ENCODE data around the gene DNMT3B. TPM values are rescaled to one million over a fixed set of nuclear protein-coding genes. Genes with fewer than 3 reads are reported as not detected.

Gene DNMT3B
- total and polyA plus RNA-seq, 9 of the 15 experiments (the other 6 are each of a cell fraction or from before 2014, with no cell fraction given), result 9.3 to 74.8 (median 49.1) TPM

DNA sequence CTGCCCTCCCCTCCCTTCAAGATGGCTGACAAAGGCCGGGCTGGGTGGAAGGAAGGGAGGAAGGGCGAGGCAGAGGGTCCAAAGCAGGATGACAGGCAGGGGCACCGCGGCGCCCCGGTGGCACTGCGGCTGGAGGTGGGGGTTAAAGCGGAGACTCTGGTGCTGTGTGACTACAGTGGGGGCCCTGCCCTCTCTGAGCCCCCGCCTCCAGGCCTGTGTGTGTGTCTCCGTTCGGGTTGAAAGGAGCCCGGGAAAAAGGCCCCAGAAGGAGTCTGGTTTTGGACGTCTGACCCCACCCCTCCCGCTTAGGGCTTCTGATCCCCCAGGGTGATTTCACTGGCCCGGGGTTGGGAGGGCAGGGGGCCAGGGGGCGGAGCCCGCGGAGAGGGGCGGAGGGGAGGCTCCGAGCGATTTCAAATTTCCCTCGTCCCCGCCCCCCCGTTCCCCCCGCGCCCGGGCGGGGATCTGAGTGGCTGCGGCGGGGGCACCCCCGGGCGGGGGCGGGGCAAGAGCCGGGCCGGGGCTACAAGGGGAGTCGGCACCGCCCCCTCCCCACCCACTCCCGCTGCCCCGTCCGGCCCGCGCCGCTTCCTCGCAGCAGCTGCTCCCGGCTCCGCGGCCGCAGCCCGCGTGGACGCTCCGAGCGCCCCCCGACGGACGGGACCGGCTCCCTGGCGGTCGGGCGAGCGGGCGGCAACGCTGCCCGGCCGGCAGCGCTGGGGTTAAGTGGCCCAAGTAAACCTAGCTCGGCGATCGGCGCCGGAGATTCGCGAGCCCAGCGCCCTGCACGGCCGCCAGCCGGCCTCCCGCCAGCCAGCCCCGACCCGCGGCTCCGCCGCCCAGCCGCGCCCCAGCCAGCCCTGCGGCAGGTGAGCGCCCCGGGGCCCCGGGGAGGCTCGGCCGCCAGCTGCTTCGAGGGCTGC, at the start of gene DNMT3B (continued):
- TF ChIP-seq HNRNPL (IDR thresholded peaks at IDR 0.05; ENCODE audit: low read depth, low read length) (no peak; the same call in 1 of the 2 replicates), ELF1 (tag; IDR thresholded peaks at IDR 0.05) (peak; percentile 35; the same call in 1 of the 2 replicates), TCFL5 (CRISPR knock-in tag; conservative IDR thresholded peaks at IDR 0.05) (no peak), TCF7L2 (IDR thresholded peaks at IDR 0.05; ENCODE audit: low read depth, low read length) (no peak), RBM15 (IDR thresholded peaks at IDR 0.05; ENCODE audit: insufficient read depth, low read length) (no peak), TAF15 (IDR thresholded peaks at IDR 0.05; ENCODE audit: low read depth, low read length) (no peak), ZNF444 (CRISPR knock-in tag; IDR thresholded peaks at IDR 0.05) (no peak), ASH1L (IDR thresholded peaks at IDR 0.05; ENCODE audit: borderline replicate concordance, low read depth, partially characterized antibody) (no peak), KDM4B (IDR thresholded peaks at IDR 0.05; ENCODE audit: borderline replicate concordance in 2 of 2, low read depth in 1 of 2) (peak in 1 of 2 experiments; percentile 37; a peak in 1 of 4 replicates), SREBF2 (CRISPR knock-in tag; IDR thresholded peaks at IDR 0.05) (no peak), SMARCA4 (IDR thresholded peaks at IDR 0.05) (peak; percentile 24; the same call in 1 of the 2 replicates), PTRF (tag; IDR thresholded peaks at IDR 0.05) (no peak), XRCC5 (IDR thresholded peaks at IDR 0.05; ENCODE audit: low read depth, low read length) (no peak), FOXJ2 (tag; IDR thresholded peaks at IDR 0.05) (no peak), MEF2A (IDR thresholded peaks at IDR 0.05; ENCODE audit: control insufficient read depth, low read depth, low read length) (no peak), FOXA1 (IDR thresholded peaks at IDR 0.05; ENCODE audit: borderline replicate concordance) (no peak), FOXK2 (conservative IDR thresholded peaks at IDR 0.05 in 1 of 2, IDR thresholded peaks at IDR 0.05 in 1 of 2; ENCODE audit: low read depth in 2 of 2) (no peak)
- TF ChIP-seq, protein P1, sequence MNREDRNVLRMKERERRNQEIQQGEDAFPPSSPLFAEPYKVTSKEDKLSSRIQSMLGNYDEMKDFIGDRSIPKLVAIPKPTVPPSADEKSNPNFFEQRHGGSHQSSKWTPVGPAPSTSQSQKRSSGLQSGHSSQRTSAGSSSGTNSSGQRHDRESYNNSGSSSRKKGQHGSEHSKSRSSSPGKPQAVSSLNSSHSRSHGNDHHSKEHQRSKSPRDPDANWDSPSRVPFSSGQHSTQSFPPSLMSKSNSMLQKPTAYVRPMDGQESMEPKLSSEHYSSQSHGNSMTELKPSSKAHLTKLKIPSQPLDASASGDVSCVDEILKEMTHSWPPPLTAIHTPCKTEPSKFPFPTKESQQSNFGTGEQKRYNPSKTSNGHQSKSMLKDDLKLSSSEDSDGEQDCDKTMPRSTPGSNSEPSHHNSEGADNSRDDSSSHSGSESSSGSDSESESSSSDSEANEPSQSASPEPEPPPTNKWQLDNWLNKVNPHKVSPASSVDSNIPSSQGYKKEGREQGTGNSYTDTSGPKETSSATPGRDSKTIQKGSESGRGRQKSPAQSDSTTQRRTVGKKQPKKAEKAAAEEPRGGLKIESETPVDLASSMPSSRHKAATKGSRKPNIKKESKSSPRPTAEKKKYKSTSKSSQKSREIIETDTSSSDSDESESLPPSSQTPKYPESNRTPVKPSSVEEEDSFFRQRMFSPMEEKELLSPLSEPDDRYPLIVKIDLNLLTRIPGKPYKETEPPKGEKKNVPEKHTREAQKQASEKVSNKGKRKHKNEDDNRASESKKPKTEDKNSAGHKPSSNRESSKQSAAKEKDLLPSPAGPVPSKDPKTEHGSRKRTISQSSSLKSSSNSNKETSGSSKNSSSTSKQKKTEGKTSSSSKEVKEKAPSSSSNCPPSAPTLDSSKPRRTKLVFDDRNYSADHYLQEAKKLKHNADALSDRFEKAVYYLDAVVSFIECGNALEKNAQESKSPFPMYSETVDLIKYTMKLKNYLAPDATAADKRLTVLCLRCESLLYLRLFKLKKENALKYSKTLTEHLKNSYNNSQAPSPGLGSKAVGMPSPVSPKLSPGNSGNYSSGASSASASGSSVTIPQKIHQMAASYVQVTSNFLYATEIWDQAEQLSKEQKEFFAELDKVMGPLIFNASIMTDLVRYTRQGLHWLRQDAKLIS (CRISPR knock-in tag; IDR thresholded peaks at IDR 0.05), result 0 out of 2 replicates have a peak, but pooled peaks have one; percentile 69
- TF ChIP-seq, protein P2, sequence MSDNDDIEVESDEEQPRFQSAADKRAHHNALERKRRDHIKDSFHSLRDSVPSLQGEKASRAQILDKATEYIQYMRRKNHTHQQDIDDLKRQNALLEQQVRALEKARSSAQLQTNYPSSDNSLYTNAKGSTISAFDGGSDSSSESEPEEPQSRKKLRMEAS (CRISPR knock-in tag; IDR thresholded peaks at IDR 0.05), result peak; percentile 65
- TF ChIP-seq, protein P3, sequence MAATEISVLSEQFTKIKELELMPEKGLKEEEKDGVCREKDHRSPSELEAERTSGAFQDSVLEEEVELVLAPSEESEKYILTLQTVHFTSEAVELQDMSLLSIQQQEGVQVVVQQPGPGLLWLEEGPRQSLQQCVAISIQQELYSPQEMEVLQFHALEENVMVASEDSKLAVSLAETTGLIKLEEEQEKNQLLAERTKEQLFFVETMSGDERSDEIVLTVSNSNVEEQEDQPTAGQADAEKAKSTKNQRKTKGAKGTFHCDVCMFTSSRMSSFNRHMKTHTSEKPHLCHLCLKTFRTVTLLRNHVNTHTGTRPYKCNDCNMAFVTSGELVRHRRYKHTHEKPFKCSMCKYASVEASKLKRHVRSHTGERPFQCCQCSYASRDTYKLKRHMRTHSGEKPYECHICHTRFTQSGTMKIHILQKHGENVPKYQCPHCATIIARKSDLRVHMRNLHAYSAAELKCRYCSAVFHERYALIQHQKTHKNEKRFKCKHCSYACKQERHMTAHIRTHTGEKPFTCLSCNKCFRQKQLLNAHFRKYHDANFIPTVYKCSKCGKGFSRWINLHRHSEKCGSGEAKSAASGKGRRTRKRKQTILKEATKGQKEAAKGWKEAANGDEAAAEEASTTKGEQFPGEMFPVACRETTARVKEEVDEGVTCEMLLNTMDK (IDR thresholded peaks at IDR 0.05; ENCODE audit: borderline replicate concordance, insufficient read depth, low read depth, low read length, poor library complexity, severe bottlenecking), result peak; percentile 94

Measured in K562 (cell line).